Neuron (in vitro differentiated cells): Measurements from ENCODE around the gene TKT.

ENCODE experiments used
- H2AFZ ChIP-seq: one replicate; pipeline ENCODE4 v1.6.1; 2013; ENCODE audit warnings: low read depth, mild to moderate bottlenecking, inconsistent platforms, low read length, moderate library complexity
- H3K27me3 ChIP-seq: one replicate; pipeline ENCODE4 v1.6.1; 2013; ENCODE audit warnings: low read length; ENCODE audit not compliant: insufficient read depth
- H3K36me3 ChIP-seq: one replicate; pipeline ENCODE4 v1.6.1; 2013; ENCODE audit warnings: low read length; ENCODE audit not compliant: insufficient read depth
- H3K4me1 ChIP-seq: one replicate; pipeline ENCODE4 v1.6.1; 2013; ENCODE audit warnings: low read length; ENCODE audit not compliant: insufficient read depth
- H3K4me3 ChIP-seq: 2 replicates; pipeline ENCODE4 v1.5.1; 2013; ENCODE audit warnings: mild to moderate bottlenecking, low read length, moderate library complexity
- H3K9me3 ChIP-seq: one replicate; pipeline ENCODE4 v1.6.1; 2013; ENCODE audit warnings: low read length

TKT gene

DNA sequence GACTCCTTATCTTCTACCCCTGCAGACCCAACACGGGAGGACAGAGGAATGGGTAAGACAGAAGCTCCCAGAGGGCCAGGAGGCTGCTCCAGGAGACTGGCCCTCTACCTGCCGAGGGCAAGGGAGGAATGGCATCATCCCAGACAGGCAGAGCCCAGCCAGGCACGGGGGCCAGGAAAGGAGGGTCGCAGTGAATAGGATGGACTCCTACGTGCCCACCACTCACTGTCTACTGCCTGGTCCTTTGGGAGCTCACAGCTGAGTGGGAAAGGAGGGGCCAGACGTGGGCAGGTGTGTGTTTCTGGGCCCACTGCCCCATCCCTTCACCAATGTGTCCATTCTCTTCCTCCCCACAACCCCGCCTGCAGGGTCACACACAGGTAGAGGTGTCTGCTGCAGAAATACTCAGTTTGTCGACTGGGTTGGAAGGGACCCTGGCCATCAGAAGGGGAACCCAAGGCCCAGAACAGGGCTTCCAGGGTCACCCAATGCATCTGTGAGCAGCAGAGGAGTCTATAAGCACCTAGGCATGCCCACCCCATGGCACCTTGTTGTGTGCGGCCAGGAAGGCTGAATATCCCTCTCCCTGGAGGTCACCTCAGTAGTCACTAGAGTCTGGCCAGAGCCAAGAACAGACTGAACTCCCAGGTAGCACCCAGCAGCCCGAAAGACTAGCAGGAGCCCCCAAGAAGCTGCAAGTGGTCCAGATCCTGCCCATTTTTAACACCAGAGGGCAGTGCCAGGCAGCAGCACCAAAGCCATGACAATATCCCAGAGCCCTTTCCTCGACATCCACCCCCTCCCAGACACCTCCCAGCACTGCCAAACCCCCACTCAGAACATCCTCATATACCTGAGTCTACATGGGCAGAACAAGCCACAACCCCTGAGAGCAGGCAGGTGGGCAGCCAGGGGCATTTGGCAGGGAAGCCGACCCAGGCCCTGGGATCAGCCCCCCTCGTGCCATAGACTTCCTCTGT is 24.0 kb downstream of the TKT start:
- Histone ChIP-seq H3K27me3 (no peaks in the 10 kb centered on the region), H3K36me3 (peaks cover 94% of the 10 kb centered on the region), H3K4me1 (no peaks in the 10 kb centered on the region), H3K9me3 (no peaks in the 10 kb centered on the region), H3K4me3 (no peak overlapping the region), H2AFZ (no peak overlapping the region)

DNA sequence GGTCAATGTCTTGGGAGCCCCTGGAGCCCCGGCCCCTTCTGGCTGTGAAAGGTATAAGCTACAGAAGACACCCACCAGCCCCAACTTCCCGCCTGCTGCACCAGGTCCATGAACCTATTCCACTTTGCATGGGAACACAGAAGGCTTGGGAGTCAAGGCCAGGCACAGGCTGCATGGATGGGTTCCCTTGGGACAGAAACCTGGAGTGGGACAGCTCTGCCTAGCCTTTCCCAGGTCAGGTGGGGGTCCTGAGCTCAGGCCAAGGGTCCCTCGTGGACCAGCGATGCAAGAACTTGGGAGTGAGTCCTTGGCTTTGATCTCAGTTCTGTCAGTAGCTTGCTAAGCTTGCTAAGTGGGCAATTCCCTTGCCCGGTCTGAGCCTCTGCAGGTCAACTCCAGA is 25.0 kb downstream of the TKT start:
- H3K27me3 ChIP-seq, result no peaks in the 10 kb centered on the region
- peaks cover 94% of the 10 kb centered on the region for H3K36me3 ChIP-seq
- H3K9me3 ChIP-seq, result no peaks in the 10 kb centered on the region
- H3K4me1 ChIP-seq, result no peaks in the 10 kb centered on the region
- H2AFZ ChIP-seq, result no peak overlapping the region
- no peak overlapping the region for H3K4me3 ChIP-seq

DNA sequence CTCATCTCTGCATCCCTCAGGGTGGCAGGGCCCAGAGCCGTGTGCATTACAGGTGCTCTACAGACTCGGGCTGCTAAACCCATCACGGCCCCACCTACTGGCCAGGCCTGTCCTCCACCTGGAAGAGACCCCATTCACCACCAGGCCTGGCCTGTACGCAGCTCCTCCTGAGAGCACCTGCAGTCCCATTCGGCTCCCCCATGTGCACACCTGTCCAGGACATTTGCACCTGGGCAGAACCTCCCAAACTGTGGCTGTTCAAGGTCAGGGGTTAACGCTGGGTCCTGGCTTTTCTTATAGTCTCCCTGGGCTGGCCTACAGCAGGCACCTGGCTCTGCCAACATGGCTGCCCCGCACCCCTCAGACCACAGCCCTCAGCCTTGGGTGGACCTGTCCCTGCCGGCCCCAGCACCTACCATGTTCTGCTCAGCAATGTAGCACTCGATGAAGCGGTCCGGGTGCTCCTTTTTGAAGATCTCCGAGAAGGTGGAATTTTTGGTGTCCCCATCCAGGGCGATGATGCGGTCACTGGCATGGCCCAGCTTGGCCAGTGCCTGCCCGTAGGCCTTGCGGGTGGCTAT is 25.7 kb downstream of the TKT start:
- Histone ChIP-seq H3K9me3 (no peaks in the 10 kb centered on the region), H2AFZ (no peak overlapping the region), H3K36me3 (peaks cover 93% of the 10 kb centered on the region), H3K4me3 (no peak overlapping the region), H3K4me1 (no peaks in the 10 kb centered on the region), H3K27me3 (no peaks in the 10 kb centered on the region)

DNA sequence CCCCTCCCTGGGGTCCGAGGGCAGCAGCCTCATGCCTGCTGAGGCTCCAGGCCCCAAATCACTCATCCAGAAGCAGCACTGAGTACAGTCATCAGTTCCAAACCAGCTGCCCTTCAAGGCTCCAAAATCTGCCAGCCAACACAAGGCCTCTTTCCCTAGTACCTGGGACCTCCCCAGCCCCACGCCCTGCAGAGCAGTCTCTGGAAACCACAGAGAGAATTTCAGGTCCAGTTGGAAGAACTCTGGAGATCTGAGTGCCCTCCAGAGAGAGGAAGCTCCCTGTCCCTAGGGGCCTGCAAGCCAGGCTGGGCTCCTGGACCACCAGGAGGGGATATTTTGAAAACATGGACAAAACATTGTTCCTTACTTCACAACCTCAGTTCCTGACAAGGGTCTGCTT is 26.2 kb downstream of the TKT start:
- peaks cover 95% of the 10 kb centered on the region for H3K36me3 ChIP-seq

DNA sequence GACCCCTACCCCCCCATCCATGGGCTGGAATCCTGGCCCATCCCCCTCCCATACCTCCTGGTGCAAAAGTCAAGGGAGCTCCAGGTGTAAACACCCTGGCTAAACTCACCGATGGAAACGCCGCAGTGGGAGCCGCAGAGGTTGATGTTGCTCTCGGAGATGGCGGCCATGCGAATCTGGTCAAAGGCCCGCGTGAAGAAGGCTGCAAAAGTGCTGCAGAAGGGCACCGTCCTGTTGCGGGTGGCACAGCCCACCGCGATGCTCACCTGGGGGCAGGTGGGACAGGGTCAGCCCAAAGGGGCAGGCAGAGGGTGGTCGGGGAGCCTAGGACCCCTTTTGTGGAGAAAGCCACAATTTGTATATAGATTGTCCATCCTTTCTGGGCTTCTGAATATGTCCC is 26.7 kb downstream of the TKT start:
- Histone ChIP-seq H3K27me3 (no peaks in the 10 kb centered on the region), H3K9me3 (no peaks in the 10 kb centered on the region), H3K36me3 (peaks cover 95% of the 10 kb centered on the region), H3K4me1 (no peaks in the 10 kb centered on the region), H3K4me3 (no peak overlapping the region), H2AFZ (no peak overlapping the region)

More for the DNA sequence above, 26.2 kb downstream of the TKT start:
- H3K4me3 ChIP-seq, result no peak overlapping the region
- H3K9me3 ChIP-seq, result no peaks in the 10 kb centered on the region
- no peak overlapping the region for H2AFZ ChIP-seq
- H3K27me3 ChIP-seq, result no peaks in the 10 kb centered on the region
- no peaks in the 10 kb centered on the region for H3K4me1 ChIP-seq

DNA sequence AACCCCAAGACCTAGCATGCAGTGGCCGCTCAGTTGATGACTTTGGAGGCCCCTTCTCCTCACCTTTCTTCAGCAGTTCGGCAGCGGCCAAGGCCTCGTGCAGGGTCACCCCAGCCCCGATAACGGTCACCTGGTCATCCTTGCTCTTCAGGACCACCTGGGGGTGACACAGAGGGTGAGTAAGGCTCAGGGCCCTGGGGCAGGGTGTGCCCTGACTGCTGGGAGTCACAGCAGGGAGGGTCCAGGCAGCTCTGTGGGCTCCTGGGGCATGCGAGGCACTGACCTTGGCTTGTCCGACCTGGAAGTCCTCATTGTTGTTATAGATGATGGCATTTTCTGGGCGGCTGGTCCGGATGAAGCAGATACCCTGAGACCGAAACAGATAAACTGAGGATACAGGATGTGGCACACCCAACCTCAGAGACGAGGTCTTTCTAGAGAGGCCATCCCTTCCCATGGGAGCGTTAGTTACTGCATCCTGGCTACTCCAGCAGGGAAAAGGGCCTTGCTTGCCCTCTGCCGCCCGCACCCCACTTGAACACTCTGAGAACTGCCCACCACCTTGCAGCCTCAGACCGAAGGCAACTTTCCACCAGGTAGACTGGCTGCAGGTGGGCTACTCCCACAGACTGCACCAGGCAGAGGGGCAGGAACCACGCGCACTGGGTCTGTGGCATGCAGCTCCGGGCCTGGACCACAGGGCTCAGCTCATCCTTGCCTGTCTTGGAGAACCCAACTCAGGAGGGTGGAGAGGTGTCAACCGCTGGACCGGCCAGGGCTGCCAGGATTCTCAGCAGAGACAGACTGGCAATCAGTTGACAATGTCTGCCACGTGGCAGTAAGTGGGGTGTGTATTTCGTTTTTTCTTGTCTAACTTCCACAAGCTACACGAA is 27.6 kb downstream of the TKT start:
- H3K36me3 ChIP-seq, result peaks cover 95% of the 10 kb centered on the region

DNA sequence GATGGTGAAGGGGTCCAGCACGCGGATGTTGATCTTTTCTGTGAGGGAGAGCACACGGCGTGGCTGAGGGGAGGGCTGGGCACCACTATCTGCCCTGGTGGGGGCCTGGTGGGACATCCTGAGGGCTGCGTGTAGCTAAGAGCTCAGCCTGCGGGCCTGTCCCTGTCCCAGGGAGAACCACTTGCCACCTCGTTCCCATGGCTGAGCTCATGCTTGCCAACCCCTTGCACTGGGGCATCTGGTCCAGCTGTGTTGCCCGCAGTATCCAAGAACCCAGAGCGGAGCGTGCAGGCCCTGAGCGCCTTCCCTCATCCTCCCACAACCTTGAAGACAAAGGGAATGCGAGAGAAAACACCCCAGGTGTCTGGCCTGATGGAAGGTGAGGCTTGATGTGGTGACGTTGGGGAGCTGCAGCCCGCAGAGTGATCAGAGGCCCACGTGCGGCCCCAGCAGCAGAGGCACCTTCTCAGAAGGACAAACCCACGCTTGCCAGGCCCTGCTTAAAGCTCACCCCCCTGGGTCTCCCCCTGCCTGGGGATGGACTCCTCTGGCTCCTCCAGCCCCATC is 28.9 kb downstream of the TKT start:
- peaks cover 85% of the 10 kb centered on the region for H3K36me3 ChIP-seq
- no peak overlapping the region for H3K4me3 ChIP-seq
- H3K27me3 ChIP-seq, result no peaks in the 10 kb centered on the region
- no peaks in the 10 kb centered on the region for H3K9me3 ChIP-seq
- H3K4me1 ChIP-seq, result no peaks in the 10 kb centered on the region
- no peak overlapping the region for H2AFZ ChIP-seq

More for the DNA sequence above, 27.6 kb downstream of the TKT start:
- Histone ChIP-seq H3K27me3 (no peaks in the 10 kb centered on the region), H3K4me3 (no peak overlapping the region), H3K9me3 (no peaks in the 10 kb centered on the region), H2AFZ (no peak overlapping the region), H3K4me1 (no peaks in the 10 kb centered on the region)

DNA sequence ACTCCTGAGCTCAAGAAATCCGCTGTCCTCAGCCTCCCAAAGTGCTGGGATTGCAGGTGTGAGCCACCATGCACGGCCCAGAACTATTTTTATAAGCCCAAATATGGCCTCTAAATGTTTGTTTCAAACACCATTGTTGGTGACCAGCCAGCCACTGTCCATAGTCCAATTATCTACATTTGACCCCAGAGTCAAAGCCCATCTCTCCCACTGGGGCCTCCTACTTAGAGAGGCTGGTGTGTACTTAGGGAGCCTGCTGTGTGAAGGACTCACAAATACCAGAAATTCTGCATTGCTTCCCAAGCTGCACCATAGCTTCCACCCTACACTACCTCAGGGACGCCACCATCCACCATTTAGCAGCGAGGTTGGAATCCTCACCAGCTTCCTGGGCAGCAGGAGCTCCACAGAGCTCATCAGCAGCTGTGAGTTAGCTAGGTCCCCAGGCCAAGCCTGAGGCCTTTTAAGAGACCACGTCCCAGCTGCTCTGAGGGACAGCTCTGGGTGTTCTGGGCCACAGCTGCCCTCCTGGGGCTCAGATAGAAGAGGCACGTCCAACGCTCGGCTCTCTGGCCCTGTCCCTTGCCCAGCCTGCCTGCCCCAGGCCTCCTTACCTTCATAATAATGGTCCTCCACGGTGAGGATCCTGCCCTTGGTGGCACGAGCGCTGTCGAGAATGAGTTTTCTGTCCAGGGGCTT is 29.5 kb downstream of the TKT start:
- Histone ChIP-seq H3K27me3 (no peaks in the 10 kb centered on the region), H3K36me3 (peaks cover 80% of the 10 kb centered on the region), H3K4me1 (no peaks in the 10 kb centered on the region), H3K9me3 (no peaks in the 10 kb centered on the region), H2AFZ (no peak overlapping the region), H3K4me3 (no peak overlapping the region)

DNA sequence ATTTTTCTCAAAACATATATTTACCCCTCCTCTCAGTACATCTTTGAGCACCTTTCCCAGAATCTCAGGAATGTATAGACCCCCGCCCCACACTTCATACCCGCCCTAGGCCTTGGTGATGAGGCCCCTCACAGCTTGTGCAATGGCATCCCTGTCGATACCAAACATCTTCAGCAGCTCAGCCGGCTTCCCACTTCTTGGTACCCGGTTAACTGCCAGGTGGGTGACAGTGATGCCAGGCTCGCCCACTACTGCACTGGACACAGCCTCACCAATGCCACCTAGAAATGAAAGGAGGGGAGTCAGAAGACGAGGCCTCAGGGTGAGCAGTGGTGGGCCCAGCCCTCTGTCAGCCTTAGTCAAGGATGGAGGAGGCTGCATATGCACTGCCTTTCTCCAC is 30.2 kb downstream of the TKT start:
- Histone ChIP-seq H3K27me3 (no peaks in the 10 kb centered on the region), H3K4me3 (no peak overlapping the region), H3K9me3 (no peaks in the 10 kb centered on the region), H3K36me3 (peaks cover 74% of the 10 kb centered on the region), H3K4me1 (no peaks in the 10 kb centered on the region), H2AFZ (no peak overlapping the region)

DNA sequence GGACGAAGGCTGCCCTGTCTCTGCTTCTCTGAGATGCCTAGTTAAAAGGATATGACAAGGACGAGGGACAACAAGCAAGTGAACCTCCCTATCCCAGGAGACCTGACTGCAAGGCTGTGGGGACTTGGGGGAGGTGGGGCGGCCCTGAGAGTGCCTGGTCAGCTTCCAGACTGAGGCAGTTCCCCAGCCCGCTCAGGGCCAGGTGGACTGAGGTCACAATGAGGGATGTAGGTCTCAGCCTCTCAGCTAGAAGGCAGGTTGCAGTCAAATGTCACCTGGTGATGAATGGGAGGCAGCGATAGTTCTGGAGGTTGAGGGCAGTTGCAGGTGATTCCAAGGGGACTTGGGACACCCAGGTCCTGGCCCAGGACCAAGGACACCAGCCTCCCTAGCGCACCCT is 30.6 kb downstream of the TKT start:
- no peak overlapping the region for H2AFZ ChIP-seq
- no peaks in the 10 kb centered on the region for H3K4me1 ChIP-seq
- H3K36me3 ChIP-seq, result peaks cover 69% of the 10 kb centered on the region
- no peaks in the 10 kb centered on the region for H3K9me3 ChIP-seq
- H3K4me3 ChIP-seq, result no peak overlapping the region
- H3K27me3 ChIP-seq, result no peaks in the 10 kb centered on the region

DNA sequence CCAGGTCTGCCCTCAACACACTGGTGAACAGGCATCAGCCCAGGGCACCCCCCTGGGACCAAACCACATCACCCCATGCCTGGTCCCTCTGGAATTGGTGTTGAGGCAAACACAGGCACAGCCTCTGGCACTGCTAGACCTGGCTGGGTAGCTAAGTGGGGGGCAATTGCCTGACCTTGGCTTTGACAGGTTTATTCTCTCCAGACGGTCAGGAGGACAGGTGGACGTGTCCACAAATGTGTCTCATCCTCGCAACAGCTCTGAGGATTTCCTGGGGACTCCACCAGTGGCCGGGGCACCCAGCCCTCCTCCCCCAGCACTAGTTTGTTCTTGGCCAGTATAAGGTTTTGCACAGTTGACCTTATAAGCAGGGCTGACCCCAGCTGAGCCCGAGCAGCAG is 31.3 kb downstream of the TKT start:
- Histone ChIP-seq H3K4me3 (no peak overlapping the region), H3K9me3 (no peaks in the 10 kb centered on the region), H3K27me3 (no peaks in the 10 kb centered on the region), H3K4me1 (no peaks in the 10 kb centered on the region), H2AFZ (no peak overlapping the region), H3K36me3 (peaks cover 62% of the 10 kb centered on the region)

DNA sequence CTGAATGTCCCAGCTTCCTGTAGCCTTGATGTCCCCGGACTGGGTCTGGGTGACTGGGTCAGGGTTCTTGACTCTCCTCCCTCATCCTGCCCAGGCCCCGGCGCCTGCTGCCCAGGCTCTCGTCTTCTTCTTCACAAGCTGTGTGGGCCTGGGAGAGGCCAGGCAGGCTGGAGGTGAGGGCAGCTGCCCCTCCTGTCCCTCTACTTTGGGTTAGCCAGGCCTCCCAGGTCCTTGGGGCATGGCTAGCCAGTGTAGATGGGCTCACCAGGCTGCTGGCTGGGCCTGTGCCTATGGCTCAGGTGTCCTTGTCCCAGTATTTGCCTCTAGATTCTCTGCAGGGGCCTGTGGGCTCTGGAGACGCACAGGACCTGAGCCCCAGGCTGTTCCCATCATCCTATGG is 31.8 kb downstream of the TKT start:
- no peak overlapping the region for H3K4me3 ChIP-seq
- H3K9me3 ChIP-seq, result no peaks in the 10 kb centered on the region
- H2AFZ ChIP-seq, result no peak overlapping the region
- H3K27me3 ChIP-seq, result no peaks in the 10 kb centered on the region
- peaks cover 57% of the 10 kb centered on the region for H3K36me3 ChIP-seq
- no peaks in the 10 kb centered on the region for H3K4me1 ChIP-seq
